ENCODE results near the gene SLC39A7.

The SLC39A7 gene

DNA sequence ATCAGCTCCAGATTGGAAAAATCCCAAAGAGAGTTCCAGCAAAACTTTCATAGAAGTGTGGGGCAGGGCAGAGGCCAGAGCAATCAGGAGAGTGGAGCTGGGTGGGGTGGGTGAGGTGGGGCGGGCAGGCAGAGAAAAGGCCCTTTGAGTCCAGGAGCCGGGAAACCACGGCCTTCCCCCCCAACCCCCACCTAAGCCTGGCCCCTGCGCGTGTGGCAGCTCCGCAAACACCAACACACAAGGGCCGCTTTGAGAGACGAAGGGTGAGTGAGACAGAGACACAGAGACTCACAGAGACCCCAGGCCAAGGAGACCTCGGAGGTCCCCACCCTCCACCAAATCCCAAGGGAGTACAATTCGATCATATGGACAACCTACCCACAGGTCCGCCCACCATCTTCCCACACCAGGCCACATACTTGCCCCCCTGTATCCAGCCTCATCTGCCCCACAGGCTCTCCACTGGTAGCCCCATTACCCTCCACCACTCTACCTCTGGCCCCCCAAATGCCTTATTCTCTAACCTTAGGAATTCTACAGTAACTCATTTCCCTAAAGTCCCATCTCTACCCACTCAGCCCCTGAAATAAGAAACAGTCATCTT, 10.1 kb upstream of the SLC39A7 start:
- no peak for FAIRE-seq

DNA sequence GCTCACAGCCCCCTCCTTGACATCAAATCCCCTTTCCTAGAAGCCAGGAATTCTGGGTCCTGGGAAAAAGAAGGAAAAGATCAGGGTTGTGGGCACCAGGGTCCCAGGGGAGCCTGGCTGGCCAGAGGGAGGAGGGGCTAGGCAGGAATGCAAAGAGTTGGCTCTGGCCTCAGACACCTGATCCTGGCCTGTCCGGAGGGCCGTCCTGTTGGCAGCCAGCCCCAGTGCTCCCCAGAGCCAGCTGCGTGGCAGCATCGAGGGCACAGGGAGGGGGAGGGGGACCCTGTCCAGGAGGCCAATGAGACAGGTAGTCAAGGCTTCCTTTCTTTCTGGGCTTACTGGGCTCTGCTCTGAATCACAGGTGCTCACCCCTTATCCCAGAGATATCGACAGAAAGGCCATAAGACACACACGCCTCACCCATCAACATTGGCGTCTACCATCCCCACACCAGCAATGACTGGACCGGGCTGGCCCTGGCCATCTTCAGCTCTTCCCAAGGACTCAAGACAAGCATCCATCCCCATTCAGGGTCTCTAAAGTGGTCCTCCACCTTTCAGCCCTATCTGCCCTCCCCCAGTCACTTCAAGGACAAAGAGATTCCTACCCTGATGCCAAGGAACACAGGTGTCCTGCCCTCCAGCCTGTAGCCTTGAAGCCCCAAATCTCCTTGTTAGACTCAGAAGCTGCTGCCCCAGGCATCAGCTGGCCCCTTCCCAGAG, 9.1 kb upstream of the SLC39A7 start:
- no peak for FAIRE-seq

DNA sequence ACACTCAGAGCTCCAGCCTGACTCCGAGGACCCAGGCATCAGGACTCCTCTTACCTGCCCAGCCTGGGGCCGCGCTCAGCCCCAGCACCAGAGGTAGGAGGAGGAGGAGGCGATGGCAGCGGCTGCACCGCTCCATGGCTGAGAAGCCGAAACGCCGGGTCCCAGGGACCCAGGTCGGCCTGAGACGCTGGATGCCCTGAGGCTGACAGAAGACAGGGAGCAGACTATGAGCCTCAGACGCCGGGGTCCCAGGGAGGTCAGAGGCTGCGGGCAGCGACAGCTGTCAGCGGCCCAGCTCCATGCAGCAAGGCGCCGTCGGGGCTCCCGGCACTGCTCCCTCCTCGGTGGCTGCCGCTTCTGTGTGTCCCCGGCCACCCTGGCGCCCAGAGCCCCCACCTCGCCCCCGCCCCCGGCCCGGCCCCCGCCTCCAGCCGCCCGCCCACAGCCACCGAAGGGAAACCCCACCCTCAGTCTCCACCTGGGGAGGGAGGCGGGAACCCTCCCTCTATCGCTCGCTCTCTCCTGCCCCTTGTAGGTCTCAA, 8.5 kb upstream of the SLC39A7 start, which contains the start of gene COL11A2:
Gene COL11A2, minus strand, starts transcription at position 363 of the 542 bp plus-strand sequence. Its CDS starts 227 bp downstream, at position 136.
- FAIRE-seq: no peak

DNA sequence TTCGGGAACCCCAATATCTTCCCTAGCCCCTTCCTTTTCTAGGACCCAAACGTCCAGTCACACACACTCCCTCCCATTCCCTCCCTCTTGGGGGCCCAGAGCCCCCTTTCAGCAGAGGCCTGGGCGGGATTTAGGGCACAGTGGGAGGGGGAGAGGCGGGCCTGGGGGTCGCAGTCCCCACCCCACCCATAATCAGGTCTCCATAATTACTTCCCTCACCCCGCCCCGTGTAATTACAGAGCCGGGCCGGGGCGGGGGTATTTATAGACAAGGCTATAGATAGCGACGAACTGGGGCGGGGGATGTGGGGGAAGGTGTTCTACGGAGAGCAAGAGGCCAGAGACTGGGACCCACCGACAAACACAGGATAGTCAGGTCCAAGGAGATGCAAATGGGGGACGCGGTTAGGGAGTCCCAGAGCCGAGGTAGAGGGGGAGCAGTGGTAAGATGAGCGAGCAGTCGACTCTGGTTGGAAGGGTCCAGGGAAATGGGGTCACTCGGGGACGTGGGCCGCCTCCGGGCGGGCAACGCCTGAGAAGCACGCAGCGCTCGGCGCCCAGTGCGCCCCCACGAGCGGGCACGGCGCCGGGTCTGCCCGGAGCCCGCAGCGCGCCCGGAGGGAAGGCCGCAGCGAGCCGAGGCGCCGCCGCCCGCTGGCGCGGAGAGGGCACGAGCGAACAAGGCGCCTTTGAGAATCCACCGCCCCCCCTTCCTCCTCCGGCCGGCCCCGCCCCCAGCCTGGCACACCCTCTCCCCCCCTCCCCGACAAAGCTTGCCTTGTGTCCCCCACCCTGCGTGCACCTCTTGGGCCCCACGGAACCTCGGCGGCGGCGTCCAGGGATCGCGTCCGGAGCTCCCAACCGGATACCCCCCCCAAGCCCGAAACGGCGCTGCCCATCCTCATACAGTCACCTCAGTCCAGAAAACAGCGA, 7.7 kb upstream of the SLC39A7 start:
- FAIRE-seq: no peak

DNA sequence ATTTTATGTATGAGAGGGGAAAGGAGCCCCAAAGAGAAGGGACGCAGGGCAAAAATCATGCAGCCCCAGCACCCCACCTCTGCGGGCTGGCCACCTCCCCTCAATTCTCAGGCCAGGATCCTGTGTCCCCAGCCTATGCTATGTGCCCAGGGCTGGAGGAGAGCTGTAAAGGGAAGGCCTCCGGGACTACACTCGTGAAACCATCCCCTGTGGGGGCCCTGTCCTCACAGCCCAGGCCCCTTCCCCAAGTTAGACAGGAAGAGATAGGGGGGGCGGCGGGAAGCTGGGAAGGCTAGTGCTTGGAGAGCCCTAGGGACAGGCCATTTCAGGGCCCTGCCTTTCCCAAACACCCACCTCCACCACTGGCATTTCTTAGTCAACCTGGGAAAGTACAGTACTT, 7.0 kb upstream of the SLC39A7 start:
- no peak for FAIRE-seq

DNA sequence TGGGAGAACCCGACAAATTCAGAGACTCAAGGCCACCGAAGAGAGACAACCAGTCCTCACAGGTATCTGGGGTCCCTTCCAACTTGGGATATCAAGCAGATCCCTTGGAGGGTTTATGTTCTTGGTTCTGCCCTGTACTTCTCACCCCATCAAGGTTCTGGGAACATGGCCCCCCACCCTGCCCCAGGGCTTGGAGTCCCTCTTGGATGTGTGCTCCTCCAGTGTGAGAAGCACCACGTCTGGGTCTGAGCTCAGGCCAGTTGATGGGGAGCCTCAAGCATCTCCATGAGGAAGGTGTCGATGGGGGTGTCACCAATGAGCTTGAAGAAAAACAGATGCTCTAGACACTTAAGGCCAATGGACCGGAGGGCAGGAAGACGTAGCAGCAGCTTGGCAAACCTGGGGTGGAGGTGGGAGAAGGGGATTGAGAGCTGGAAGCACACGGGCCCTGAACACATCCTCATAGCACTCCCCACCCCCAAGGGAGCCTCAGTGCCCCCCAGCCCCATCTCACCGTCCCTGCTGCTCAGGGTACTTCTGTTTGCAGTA, 6.2 kb upstream of the SLC39A7 start:
- FAIRE-seq: no peak

DNA sequence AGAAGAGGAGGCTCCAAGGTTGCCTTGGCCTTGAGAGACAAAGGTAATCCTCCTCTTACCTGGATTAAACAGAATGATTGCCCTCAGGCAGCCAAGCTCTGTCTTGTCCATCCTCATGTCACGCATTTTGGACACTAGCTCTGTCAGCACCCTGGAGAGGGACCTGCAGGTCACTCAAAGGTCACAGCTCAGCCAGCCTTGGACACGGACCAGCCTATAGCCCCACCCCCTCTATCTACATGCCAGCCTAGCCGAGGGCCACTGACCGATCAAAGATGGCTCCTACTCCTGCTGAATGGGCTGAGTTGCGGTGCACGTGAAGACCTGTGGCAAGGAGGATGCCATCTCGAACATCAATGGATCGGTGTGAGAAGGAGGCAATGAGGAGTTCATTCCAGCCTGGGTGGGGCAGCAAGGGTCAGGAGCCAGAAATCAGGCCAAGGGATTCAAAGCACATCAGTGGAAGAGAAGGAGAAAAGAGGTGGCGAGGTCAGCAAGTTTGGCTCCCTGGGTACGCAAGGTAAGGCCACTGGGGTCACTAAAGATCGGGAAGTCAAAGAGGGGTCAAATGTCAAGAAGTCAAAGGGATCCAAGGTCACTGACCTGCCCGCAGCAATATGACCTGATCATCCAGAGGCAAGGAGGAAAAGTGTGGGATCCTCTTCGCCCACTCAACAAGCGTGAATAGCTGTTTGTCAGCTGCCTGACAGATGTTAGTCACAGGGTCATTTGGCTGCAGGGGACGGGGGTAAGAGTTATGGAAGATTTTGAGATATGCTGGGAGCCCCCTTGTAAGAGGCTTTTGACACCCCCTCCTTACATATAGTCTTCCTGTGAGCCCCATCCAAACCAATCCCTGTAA, 5.1 kb upstream of the SLC39A7 start:
- no peak for FAIRE-seq

DNA sequence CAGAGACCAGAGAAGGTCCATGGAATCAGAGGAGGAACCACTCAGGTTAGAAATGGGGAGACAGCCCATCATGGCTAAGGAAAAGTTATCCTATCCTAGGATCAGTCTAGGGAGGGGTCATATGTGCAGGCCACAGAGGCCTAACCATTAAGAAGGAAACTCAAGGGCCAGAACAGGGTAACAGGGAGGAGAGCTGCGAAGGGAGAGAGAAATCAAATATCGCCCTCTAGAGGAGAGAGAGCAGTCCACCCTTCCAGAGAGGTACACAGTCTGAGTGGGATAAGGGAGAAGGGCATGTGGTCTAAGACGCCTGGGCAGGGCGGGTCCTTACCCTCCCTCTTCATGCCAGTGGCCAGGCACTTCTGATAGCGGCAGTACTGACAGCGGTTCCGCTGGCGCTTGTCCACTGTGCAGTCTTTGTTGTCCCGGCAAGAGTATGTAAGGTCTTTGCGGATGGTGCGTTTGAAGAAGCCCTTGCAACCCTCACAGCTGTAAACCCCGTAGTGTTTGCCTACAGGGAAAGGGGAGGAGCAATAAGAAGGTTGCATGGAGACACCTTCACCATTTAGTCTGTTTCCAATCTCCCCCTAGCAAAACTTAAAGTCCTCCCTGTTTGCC, 3.1 kb upstream of the SLC39A7 start:
- FAIRE-seq: no peak

DNA sequence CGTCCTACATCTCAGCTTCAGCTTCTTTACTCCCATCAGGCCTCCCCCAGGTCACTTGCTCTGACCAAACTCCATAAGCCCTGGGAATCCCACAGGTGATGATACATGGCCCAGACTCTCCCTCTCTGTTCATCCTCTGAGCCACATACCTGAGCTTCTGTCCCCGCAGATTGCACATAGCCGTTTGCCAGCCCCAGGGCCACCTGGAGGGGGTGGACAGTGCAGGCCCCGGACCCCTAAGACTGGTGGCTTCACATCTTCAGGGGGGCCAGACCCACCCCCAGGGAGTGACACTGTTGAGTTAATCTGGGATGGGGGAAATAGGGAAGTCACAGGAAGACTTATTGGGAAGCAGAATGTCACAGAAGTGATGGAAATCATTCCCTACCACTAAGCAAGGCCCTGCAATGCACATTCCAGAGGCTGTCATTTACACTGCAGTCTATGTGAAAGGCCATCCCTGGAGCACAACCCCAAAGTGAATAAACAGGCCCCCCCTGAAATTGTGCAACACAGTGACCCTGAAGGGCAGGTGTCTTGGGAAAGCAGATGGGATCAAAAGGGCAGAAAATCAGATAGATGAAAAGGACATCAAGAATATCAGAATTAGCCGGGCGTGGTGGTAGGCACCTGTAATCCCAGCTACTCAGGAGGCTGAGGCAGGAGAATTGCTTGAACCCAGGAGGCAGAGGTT, 2.4 kb upstream of the SLC39A7 start:
- no peak for FAIRE-seq

DNA sequence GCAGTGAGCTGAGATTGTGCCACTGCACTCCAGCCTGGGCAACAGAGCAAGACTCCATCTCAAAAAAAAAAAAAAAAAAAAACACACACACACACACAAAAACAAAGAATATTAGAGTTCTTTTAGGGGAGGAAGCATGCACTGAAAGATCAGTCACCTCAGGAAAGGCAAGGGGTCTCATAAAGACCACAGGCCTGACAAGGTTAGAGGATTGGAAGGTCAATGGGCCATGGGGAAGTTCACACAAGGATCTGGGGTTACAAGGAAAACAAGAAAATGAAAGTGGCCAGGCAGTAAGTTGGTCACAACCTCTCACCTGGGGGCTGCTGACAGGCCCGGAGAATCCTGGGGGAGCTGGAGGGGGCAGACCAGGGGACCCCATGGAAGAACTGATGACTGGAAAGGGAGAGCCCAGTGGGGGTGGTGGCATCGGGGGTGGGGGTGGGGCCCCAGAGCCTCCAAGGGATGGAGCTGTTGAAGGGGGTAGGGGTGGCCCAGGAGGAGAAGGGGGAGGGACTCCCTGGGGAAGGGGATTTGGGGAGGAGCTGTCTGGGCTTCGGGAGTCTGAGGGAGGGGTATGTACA, 1.7 kb upstream of the SLC39A7 start:
- no peak for FAIRE-seq

DNA sequence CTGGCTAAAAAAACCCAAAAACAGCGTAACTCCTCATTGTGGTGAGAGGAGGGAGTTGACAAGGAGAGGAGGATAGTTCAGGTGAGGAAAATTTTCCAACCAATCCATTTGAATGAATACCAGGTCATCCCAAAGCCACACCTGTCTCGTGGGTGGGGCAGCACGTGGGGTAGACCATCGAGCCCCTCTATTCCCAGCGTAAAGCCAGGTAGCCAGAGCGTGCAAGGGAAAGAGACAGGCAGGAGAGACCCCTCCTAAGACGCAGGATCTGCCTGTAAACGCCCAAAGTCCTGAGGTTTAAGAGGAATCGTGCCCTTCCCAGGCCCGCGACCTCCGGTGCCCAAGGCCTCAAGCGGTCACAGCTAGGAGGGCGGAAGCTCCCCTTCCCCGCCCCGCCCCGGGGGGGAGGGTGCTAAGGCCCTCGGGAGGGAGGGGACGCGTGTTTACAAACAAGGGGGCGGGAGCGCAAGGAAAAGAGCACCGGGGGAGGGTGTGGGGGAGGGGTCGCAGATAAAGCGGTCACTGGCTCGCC, 914 bp upstream of the SLC39A7 start:
- no peak for FAIRE-seq

DNA sequence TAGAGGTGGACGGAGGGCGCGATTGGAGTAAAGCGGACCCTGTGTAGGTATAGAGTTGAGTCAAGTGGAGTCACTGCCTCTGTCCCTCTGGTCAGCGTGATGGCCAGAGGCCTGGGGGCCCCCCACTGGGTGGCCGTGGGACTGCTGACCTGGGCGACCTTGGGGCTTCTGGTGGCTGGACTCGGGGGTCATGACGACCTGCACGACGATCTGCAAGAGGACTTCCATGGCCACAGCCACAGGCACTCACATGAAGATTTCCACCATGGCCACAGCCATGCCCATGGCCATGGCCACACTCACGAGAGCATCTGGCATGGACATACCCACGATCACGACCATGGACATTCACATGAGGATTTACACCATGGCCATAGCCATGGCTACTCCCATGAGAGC, 479 bp downstream of the SLC39A7 start:
- no peak for FAIRE-seq

DNA sequence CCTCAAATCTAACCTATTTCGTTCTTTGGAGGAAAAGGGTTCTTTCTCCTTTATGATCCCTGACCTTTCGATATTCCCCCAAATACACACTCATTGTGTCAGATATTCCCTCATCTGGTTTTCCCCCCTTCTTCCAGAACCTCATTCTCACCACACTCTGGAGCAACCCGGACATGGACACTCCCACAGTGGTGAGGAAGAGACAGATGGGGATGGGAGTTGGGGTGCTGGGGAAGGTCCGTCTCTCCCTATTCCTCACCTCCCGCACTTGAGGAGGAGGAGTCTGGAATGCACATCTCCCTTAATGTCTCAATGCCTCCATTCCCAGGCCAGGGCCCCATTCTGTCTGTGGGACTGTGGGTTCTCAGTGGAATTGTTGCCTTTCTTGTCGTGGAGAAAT, 1.3 kb downstream of the SLC39A7 start:
- no peak for FAIRE-seq

DNA sequence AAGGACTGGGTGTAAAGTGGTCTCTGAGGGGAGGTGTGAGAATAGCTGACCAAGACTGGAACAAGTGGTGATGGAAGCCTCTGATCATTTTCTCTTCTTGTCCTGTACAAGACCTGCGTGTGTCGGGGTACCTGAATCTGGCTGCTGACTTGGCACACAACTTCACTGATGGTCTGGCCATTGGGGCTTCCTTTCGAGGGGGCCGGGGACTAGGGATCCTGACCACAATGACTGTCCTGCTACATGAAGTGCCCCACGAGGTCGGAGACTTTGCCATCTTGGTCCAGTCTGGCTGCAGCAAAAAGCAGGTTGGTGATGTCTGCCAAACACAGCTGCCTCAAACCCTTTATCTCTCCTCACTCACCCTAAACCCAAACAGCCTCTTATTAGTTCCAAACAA, 2.1 kb downstream of the SLC39A7 start:
- no peak for FAIRE-seq

DNA sequence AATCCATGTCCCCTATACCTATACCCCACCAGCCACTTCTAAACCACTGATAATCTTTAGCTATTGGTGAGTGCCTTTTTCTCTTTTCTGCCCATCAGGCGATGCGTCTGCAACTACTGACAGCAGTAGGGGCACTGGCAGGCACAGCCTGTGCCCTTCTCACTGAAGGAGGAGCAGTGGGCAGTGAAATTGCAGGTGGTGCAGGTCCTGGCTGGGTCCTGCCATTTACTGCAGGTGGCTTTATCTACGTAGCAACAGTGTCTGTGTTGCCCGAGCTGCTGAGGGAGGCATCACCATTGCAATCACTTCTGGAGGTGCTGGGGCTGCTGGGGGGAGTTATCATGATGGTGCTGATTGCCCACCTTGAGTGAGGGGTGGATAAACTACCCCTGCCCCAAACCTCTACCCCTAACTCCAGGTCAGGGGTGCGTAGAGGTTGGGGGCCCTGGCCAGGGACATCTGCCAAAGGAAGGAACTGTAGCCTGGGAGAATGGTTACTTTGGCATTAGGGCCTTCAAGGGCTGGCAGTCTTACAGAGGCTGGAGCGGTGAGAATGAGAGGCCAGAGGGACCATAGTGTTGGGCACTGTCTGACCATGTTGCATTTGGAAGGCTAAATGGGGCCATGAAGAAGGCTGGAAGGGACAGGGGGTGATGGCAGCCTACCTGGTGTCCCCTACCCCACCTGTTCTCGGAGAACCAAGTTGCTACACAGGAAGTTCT, 2.9 kb downstream of the SLC39A7 start:
- no peak for FAIRE-seq

DNA sequence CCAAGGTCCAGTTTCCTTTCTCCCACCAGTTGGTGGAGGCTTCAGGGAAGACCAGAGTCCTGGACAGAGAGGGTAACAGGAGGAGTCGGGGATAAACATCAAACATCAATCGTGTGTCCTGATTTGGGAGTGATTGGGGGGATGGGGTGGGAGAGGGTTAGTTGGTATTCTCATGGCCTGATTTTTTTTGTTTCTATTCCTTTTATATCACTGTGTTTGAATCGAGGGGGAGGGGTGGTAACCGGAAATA, 3.4 kb downstream of the SLC39A7 start:
- no peak for FAIRE-seq

DNA sequence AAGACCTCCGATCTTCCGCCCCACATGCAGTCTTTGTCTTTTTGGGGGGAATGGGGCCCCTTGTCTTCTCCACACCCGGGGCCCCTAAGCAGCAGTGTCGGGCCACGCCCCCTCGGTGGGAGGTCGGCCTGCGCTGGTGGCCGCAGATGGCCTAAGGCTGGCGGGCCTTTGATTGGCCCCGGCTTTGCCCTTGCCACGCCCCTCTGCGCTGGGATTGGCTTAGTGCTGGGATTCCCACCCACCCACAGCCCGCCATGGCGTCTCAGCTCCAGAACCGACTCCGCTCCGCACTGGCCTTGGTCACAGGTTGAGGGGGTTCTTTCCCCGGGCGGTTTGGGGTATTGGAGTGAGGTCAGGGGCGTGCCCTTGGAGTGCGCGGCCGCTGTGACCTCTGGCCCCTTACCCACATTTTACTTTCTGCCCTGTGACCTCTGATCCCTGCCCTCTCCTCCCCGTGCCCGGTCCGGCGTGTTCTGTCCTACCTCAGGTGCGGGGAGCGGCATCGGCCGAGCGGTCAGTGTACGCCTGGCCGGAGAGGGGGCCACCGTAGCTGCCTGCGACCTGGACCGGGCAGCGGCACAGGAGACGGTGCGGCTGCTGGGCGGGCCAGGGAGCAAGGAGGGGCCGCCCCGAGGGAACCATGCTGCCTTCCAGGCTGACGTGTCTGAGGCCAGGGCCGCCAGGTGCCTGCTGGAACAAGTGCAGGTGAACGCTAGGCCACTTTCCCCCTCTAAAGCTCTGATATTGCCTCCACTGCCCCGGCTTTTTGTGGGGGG, 3.9 kb downstream of the SLC39A7 start, which contains the start of gene HSD17B8:
Gene HSD17B8, plus strand, starts transcription at position 241 of the 776 bp plus-strand sequence. Its CDS starts 14 bp downstream, at position 255.
- no peak for FAIRE-seq

DNA sequence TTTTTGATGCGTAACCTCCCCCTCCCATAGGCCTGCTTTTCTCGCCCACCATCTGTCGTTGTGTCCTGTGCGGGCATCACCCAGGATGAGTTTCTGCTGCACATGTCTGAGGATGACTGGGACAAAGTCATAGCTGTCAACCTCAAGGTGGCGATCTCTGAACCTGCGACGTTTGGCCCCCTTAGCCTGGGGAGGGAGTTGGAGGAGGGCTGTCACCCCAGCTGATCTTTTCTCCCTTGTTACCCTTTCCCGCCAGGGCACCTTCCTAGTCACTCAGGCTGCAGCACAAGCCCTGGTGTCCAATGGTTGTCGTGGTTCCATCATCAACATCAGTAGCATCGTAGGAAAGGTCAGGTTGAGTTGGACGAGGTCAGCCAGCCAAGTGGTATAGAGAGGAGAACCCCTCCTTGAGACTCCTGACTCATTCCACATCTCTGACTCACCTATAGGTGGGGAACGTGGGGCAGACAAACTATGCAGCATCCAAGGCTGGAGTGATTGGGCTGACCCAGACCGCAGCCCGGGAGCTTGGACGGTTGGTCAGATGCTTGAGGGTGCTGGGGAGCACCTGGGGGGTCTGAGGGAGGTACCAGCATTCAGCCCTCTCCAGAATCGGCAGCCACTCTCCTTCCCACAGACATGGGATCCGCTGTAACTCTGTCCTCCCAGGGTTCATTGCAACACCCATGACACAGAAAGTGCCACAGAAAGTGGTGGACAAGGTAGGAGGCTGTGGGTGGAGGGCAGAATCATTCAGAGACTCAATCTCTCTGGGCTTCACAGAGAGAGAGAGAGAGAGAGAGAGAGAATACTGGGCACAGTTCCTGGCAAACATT, 4.7 kb downstream of the SLC39A7 start:
- FAIRE-seq: no peak
